HepG2 (cell line): ENCODE results near the gene NOC2L. TPM values are rescaled to one million over a fixed set of nuclear protein-coding genes. Genes with fewer than 3 reads are reported as not detected.
A peak's percentile ranks its signal among the peaks of the same experiment; 100 is the strongest.

Source experiments
- EZH2 ChIP-seq: conservative IDR thresholded peaks from 2 replicates; pipeline ENCODE4 v1.6.1; 2012; ENCODE audit warnings: mild to moderate bottlenecking, low read depth, low read length, moderate library complexity
- GTF3A ChIP-seq: sonication (generic); formaldehyde crosslinking; conservative IDR thresholded peaks from 2 replicates; pipeline ENCODE4 v1.4.0; 2020; ENCODE audit warnings: mild to moderate bottlenecking, missing genetic modification reagents
- GZF1 ChIP-seq: sonication (generic); formaldehyde crosslinking; IDR thresholded peaks from 2 replicates; pipeline ENCODE4 v1.5.1; 2020; ENCODE audit warnings: mild to moderate bottlenecking, missing genetic modification reagents
- HNF4A ChIP-seq: sonication (generic); formaldehyde crosslinking; IDR thresholded peaks from 2 replicates; pipeline ENCODE4 v1.4.0; 2020; ENCODE audit warnings: missing genetic modification reagents
- MAFG ChIP-seq: sonication (generic); formaldehyde crosslinking; IDR thresholded peaks from 2 replicates; pipeline ENCODE4 v1.5.1; 2020; ENCODE audit warnings: mild to moderate bottlenecking, missing genetic modification reagents
- NCOA5 ChIP-seq: sonication (generic); formaldehyde crosslinking; IDR thresholded peaks from 2 replicates; pipeline ENCODE4 v1.4.0; 2020; ENCODE audit warnings: missing genetic modification reagents
- NR0B2 ChIP-seq: sonication (generic); formaldehyde crosslinking; IDR thresholded peaks from 2 replicates; pipeline ENCODE4 v1.4.0; 2020; ENCODE audit warnings: mild to moderate bottlenecking, missing genetic modification reagents
- RAD51 ChIP-seq: fragments of 450-650 bp; IDR thresholded peaks from 2 replicates; pipeline ENCODE4 v1.6.1; 2016; ENCODE audit warnings: borderline replicate concordance
- REST ChIP-seq, 2 experiments: IDR thresholded peaks; 2 replicates each; pipeline ENCODE4 v1.6.1; 2011 to 2012; ENCODE audit warnings: low read length in 2 of 2, borderline replicate concordance in 1 of 2, low read depth in 1 of 2, mild to moderate bottlenecking in 1 of 2, moderate library complexity in 1 of 2
- ZHX1 ChIP-seq: sonication (generic); formaldehyde crosslinking; IDR thresholded peaks from 2 replicates; pipeline ENCODE4 v1.8.1; 2022; ENCODE audit warnings: low read depth, mild to moderate bottlenecking, missing genetic modification reagents
- ZNF101 ChIP-seq: sonication (generic); formaldehyde crosslinking; IDR thresholded peaks from 2 replicates; pipeline ENCODE4 v1.4.0; 2020; ENCODE audit warnings: mild to moderate bottlenecking, low read depth, missing genetic modification reagents, borderline replicate concordance
- ZNF18 ChIP-seq: sonication (generic); formaldehyde crosslinking; IDR thresholded peaks from 2 replicates; pipeline ENCODE4 v1.8.0; 2022; ENCODE audit warnings: mild to moderate bottlenecking, missing genetic modification reagents; ENCODE audit not compliant: insufficient replicate concordance
- ZNF563 ChIP-seq: sonication (generic); formaldehyde crosslinking; IDR thresholded peaks from 2 replicates; pipeline ENCODE4 v1.8.0; 2022; ENCODE audit warnings: mild to moderate bottlenecking, moderate library complexity, missing genetic modification reagents
- ZNF652 ChIP-seq: IDR thresholded peaks from 2 replicates; pipeline ENCODE4 v1.6.1; 2016; ENCODE audit warnings: low read depth, borderline replicate concordance
- ZNF672 ChIP-seq: sonication (generic); formaldehyde crosslinking; IDR thresholded peaks from 2 replicates; pipeline ENCODE4 v1.8.1; 2022; ENCODE audit warnings: missing genetic modification reagents
- ZNF737 ChIP-seq: sonication (generic); formaldehyde crosslinking; IDR thresholded peaks from 2 replicates; pipeline ENCODE4 v1.5.0; 2020; ENCODE audit warnings: missing genetic modification reagents, mild to moderate bottlenecking, borderline replicate concordance
- ZNF761 ChIP-seq: sonication (generic); formaldehyde crosslinking; conservative IDR thresholded peaks from 2 replicates; pipeline ENCODE4 v1.4.0; 2020; ENCODE audit warnings: mild to moderate bottlenecking, missing genetic modification reagents
- ZNF775 ChIP-seq: sonication (generic); formaldehyde crosslinking; IDR thresholded peaks from 2 replicates; pipeline ENCODE4 v1.4.0; 2020; ENCODE audit warnings: missing genetic modification reagents, mild to moderate bottlenecking, moderate library complexity, borderline replicate concordance
- ZNF792 ChIP-seq: IDR thresholded peaks from 2 replicates; pipeline ENCODE4 v1.6.1; 2016
- polyA plus RNA-seq, 8 experiments: library from polyadenylated mRNA; depleted of rRNA in 3 of 8; stranded (reverse) in 7 of 8; unstranded in 1 of 8; fragments of >200 nt; fragmentation: Illumina TruSeq in 4 of 8; extraction: Trizol in 4 of 8; gene quantifications; 2 replicates each; pipeline versions ENCODE4 v1.2.1 to v1.2.3, GENCODE V29; 2011 to 2016; ENCODE audit warnings: low read depth in 4 of 8, missing spikeins in 1 of 8, mixed read lengths in 1 of 8; ENCODE audit not compliant: insufficient read depth in 1 of 8
- total RNA-seq, 5 experiments: library from RNA; depleted of rRNA; stranded (reverse); fragments of >200 nt; fragmentation: Illumina TruSeq; extraction: Trizol; gene quantifications; 2 replicates each; pipeline ENCODE4 v1.2.3, GENCODE V29; 2016; ENCODE audit warnings: low read depth in 1 of 5

The NOC2L gene
- total and polyA plus RNA-seq, 2 of the 13 experiments (the other 11 are each of a cell fraction or from before 2014, with no cell fraction given): 32.0 to 103 TPM

GRCh38 chr1:1006305-1007159 lies 47.5 kb upstream of the NOC2L start (continued):
- TF ChIP-seq ZNF563 (CRISPR knock-in tag) (no peak; the same call in 1 of the 2 replicates), NR0B2 (CRISPR knock-in tag) (no peak), ZNF737 (peak; percentile 68; the same call in 1 of the 2 replicates), ZHX1 (CRISPR knock-in tag) (peak; percentile 90), REST (IDR thresholded peaks at IDR 0.05; ENCODE audit: borderline replicate concordance in 1 of 2, low read depth in 1 of 2, low read length in 2 of 2) (no peak), ZNF792 (CRISPR knock-in tag) (peak; percentile 87), ZNF18 (CRISPR knock-in tag) (peak; percentile 93), RAD51 (0 out of 2 replicates have a peak, but pooled peaks have one; percentile 16), GZF1 (CRISPR knock-in tag) (no peak), ZNF652 (CRISPR knock-in tag) (no peak), ZNF101 (CRISPR knock-in tag) (no peak), EZH2 (no peak), ZNF672 (no peak; the same call in 1 of the 2 replicates), ZNF775 (CRISPR knock-in tag) (no peak), GTF3A (CRISPR knock-in tag) (0 out of 2 replicates have a peak, but pooled peaks have one; percentile 52), HNF4A (CRISPR knock-in tag) (peak; percentile 100), NCOA5 (CRISPR knock-in tag) (no peak), ZNF761 (CRISPR knock-in tag) (peak; percentile 57; the same call in 1 of the 2 replicates), MAFG (0 out of 2 replicates have a peak, but pooled peaks have one; percentile 18)
